NCI-H128 (cell line): ENCODE data around the gene THNSL1.
"Not testable (repeated sequence)": the region's sequence is repeated elsewhere in the genome, so short reads cannot be mapped to it uniquely, and the experiment has no call there.

ENCODE experiments used
- DNase-seq: peaks from one replicate; lab custom pipeline; 2025; ENCODE audit not compliant: unreplicated experiment; lab: John Stamatoyannopoulos, UW

Gene THNSL1, protein sequence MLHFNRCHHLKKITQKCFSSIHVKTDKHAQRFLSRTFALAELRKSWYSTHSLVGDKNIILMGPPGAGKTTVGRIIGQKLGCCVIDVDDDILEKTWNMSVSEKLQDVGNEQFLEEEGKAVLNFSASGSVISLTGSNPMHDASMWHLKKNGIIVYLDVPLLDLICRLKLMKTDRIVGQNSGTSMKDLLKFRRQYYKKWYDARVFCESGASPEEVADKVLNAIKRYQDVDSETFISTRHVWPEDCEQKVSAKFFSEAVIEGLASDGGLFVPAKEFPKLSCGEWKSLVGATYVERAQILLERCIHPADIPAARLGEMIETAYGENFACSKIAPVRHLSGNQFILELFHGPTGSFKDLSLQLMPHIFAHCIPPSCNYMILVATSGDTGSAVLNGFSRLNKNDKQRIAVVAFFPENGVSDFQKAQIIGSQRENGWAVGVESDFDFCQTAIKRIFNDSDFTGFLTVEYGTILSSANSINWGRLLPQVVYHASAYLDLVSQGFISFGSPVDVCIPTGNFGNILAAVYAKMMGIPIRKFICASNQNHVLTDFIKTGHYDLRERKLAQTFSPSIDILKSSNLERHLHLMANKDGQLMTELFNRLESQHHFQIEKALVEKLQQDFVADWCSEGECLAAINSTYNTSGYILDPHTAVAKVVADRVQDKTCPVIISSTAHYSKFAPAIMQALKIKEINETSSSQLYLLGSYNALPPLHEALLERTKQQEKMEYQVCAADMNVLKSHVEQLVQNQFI

DNA sequence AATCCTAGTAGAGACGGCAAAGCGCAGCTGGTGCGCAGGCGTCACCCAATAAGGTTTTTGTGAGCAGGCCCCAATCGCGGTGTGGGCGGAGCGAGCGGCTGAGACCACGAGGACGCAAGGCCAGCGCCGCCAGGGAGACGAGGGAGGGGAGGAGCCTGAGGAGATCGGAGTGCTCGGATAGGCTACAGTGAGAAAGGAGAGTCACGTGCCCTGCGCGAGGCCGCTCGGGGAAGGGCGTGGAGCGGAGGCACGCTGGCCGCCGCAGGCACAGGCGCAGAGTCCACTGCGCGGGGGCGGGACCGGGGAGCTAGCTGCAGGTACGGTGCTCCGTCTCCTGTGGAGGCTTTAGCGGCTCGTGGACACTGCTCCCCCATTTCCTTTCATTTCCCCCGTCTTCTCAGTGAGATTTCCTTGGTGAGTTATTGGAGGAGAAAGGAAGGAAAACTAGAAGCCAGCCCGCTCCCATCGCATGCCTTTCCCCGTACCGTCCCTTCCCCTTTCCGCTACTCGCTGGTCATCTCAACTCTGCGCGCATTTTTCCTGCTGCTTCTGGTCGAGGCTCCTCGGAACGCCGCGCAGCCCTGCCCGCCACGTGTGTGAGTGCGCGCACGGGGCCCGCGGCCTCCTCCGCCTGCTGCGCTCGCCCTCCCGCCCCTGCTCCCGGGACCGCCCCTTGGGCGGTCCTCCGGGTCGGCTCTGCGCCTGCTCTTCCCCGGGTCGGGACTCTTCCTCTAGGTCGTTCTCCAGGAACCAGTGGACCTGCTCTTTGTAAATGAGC lies at the start of gene THNSL1:
TSS of gene THNSL1 (plus strand) at position 237 of the 778 bp plus-strand sequence. CDS start 6,612 bp downstream, outside the sequence.
- peak; percentile 94 for DNase-seq

DNA sequence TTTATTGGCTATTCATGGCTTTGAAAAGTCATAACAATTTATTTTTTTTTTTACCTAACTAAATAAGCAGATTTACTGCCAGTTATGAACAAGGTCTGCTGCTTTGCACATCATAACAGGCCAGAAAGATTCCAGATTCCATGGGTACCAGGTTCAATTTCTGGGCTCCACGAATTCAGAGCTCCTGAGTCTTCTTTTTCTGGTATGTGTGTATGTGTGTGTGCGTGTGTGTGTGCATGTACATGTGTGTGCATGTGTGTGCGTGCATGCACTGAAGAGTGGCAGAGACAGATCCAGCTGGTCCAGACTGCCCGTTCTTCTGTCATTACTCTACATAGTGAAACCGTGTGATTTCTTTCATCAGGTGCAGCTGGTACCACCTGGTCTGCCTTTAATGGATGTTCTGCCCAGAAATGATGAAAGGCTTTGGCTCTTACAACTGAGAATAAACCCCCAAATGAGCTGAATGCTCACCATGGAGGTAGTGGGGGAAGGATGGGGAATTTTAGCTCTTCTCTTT lies 49.4 kb upstream of the THNSL1 start:
- no peak for DNase-seq

DNA sequence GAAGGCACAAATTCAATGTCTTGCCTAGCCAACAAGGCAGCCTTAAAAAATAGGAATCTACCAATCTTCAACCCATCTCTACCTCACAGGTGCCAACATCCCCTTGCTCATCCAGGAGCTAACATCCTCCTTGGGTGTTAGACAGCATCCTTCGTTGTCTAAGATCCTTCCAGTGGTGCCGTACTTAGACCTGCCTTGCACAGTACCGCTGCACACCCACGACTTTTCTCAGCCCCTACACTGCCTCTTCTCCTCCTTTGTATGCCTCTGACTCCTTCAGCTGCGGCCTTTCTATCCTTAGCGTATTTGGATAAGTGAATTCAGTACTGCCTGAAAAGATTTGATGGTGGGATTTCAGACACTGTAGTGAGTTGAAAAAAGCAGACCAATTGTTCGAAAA lies 48.1 kb upstream of the THNSL1 start:
- no peak for DNase-seq

DNA sequence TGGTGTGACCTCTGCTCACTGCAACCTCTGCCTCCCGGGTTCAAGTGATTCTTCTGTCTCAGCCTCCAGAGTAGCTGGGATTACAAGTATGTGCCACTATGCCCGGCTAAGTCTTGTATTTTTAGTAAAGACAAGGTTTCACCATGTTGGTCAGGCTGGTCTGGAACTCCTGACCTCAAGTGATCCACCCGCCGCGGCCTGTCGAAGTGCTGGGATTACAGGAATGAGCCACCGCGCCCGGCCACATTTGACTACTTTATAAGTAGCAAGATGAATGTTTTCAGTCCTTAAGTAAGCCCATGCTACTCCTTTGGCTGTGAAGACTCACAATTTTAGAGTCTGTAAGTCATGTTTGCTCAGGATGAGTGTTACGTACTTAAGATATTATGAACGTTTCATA lies 47.5 kb upstream of the THNSL1 start:
- DNase-seq, result not testable (repeated sequence)

DNA sequence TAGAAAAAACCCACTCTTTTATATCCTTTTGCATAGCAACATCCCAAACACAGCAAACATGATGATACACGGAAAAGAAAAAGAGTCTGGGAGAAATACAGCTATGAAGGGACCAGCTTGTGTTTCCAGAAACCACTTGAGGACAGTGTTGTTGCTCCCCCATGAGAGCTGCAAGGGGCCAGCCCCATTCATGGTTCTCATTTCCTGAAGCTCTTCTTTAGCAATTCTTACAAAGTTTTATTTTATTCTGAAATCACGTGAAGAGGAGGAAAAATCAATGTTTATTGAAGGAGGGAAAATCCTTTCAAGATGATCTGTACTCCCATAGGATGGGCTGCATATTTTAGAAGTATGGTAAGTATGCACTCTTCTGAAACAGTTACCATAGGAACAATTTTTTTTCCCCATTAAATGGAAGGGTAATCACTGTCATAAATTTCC lies 46.6 kb upstream of the THNSL1 start:
- DNase-seq, result no peak

DNA sequence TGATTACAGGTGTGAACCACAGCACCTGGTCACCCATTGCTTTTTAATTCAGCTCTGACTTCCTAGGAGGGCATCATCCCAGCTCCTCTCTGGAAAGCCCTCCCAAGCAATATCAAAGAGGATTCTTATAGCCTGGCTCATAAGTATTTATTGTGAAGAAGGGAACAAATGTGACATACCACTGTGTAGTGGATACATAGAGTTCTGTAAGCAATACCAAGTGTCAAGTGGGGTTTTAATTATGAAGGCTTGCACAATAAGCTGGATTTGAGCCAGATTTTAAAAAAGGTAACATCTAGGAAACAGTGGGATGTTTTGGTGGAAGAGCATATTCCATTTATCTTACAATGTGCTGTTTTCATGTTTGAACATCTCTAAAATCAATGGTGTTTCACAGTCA lies 45.0 kb upstream of the THNSL1 start:
- DNase-seq, result no peak

DNA sequence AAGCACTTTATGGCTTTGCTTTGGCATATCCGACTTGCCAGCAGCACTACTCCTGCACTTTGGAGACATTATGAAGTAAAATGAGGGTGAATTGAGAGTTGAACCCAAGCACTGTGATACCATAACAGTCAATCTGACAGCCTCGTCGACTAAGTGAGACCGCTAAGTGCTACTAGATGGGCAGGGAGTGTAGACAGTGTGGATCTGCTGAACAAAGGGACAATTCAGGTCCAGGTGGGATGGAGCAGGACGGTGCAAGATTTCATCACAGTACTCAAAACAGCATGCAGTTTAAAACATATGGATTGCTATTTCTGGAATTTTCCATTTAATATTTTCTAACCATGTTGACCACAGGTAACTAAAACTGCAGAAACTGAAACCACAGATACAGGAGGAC lies 43.2 kb upstream of the THNSL1 start:
- no peak for DNase-seq

DNA sequence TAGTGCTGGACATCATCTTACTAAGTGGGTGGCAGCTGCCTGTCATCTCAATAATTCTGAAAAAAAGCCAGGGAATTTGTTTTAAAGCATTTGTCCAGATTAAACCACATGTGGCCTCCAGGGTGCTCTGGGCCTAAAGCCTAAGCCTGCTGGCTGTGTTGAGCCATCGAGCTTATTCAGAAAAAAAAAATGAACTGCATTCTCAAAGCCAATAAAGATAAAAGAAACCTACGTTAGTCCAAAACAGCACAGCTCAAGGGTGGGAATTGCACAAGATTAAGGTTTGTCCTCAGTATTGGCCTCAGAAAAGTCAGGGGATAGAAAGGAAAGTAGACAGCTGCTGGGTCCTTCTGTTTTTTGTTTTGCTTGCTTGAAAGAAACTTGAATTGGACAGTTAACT lies 41.4 kb upstream of the THNSL1 start:
- DNase-seq, result no peak

DNA sequence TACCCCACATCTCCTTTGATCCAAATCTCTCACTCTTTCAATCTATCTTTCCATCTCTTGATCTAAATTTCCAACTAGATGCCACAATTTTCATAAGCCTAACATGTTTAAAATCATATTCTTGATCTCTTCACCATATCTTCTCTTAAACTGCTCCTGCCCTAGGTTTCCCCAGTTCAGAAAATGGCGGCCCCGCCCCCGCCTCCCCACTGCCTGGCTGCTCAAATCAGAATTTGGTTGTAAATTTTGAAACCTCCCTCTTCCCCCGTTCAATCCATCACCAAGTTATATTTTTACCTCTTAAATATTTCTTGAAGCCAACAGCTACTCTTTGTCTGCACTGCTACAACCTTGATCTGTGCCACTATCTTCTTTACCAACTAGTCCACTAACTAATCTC lies 36.7 kb upstream of the THNSL1 start:
- DNase-seq, result no peak

DNA sequence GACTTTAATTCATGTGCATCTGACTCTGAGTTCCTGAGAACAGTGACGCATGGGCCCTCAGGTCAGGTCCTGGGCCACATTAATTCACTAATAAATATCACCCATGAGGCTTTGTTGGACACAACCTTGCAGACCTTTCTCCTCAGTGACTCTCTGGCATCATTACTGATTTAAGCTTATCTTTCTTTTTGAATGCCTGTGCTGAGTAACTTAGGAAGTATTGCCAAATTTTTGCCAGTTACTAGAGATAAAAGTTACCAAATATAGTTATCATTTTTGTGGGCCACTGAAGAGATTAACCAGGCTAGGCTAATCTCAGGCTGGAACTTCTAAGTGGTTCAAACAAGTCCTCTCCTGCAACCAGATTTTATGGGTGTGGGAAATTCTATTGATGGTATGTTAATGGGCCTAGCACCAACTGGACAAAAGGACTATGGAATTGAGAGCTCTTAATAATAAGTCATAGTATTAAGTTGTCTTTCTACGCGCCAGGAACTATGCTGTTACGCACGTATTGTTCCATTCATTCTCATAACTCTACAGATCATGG lies 35.2 kb upstream of the THNSL1 start:
- DNase-seq, result no peak

DNA sequence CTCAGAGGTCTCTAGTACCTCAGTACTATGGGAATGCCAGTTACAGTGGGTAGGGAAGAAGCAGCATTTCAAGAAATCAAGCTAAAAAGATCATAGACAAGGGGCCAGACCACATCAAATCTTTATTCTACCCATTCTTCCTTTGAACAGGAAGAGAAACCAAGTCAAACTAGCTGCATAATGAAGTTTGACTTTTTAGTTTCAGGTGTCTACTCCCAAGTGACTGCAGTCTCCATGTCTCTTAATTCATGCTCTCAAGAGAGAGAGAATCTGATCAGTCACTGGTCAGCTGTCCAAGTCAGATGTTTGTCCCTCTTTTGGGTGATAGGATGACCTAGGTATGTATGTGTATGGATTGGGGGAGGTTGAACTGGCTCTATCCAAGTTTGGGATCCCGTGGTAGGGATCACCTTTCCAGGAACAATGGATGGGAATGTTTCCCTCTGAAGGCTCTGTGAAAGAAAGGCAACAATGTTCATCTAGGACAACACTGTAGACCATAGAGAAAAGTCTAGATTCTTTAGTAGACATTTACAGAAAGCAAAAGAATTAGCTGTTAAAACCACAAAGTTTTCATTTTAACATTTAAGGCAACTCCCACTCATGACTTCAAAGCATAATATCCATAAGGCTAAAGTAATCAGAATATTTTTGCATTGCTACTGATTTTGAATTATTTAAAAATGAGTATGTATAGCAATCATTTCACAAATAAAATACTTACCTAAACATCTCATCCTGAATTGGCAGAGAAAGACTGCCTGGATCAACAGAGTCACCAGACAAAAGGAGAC lies 33.9 kb upstream of the THNSL1 start:
- DNase-seq, result no peak

DNA sequence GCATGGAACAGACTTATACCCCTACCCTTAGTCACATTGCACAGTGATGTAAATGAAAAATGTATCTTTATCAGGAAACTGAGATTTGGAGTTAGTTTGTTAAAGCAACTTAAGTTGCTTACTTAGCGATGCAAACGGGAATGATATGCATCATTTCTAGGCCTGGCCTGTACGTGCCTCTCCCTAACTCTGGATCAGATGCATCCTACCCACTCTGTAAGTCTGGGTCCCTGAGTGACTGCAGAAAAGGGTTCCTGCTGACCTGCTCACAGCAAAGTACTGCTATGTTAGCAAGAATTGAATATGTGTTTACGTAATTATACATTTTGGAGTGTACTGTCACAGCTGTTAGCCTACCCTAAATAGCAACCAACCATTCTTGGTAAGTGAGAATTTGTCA lies 33.3 kb upstream of the THNSL1 start:
- no peak for DNase-seq

DNA sequence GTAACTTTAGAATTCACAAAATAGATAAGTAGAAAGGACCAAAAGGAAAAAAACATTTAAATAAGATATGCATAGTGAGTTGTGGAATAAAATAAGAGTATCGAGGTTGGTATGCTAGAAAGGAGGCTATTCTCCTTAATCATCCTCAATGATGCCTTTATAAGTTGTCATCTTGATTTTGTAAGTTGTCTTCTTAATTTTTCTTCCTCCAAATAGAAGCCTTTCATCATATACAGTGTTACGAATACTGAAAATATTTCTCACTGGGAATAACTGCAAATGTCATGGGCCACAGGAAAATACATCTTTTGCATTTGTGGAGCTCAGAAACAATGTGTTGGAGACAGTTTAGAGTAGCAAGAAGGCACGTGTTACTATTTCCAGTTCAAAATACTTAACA lies 32.5 kb upstream of the THNSL1 start:
- no peak for DNase-seq

DNA sequence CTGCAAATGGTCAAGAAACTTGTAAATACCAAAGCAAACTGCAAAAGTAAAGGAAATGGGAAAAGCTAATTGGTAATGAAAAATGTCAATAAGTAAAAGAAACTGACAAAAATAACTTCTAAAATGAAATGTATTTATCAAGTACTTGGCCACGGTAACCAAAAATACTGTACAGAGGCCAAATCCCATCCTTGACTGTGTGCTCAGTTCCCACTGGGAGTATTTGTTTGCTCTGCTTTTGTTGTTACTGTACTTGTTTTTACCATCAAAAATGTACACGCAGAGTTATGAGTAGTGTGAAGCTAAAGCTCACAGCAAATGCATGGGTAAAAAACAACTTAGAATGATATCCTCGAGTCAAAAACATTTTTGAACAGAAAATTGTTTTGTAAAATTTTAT lies 31.5 kb upstream of the THNSL1 start:
- DNase-seq, result no peak

DNA sequence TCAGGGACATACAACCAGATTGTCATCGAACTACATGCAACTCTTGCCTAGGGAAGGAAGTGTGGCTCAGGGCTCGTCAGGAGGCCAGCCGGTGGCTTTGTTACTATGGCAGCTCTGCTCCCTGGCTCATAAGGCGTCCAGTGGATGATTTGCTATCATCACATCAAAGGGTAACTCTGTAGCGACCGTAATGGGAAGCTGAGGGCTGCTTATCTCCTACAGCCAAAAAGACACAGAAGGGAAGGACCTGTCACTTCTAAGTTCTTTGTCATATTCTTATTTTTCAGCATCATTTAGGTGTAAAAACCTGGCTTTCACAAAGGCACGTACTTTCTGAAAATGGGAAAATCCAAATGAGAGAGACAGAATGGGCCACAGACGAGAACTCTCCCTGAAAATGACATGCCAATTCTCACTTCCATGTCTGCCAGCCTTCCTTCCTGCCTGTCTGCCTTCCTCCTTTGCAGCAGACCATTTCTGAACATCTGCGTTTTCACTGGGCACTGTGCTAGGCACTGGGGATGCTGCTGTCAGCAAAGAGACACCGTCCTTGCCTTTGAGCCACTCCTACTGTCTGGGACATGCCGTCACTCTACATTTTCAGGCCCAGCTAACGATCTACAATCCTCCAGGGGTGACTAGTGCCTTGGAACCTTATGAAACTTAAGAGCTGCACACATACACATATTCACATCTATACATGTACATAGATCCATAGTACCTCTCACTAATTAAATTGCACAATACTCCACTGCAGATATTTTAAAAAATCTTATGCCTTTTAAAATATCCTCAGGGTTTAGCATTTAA lies 27.4 kb upstream of the THNSL1 start:
- no peak for DNase-seq

DNA sequence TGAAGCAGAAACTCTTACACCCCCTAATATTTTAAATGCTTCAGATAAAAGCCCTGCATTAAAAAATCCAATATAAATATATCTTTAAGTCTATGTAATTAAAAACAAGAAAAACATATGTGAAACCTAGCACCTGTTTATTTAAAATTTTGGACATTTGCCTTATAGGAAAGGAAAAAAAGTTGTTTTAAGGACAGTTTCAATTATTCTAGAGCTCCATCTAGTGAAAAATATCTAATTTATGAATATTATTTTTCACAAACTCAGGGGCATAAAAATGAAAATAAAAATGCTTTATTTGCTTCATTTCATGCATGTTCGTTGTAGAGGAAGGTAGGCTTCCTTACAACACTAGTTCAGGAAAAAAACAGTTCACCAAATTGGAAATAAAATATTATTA lies 26.5 kb upstream of the THNSL1 start:
- no peak for DNase-seq

DNA sequence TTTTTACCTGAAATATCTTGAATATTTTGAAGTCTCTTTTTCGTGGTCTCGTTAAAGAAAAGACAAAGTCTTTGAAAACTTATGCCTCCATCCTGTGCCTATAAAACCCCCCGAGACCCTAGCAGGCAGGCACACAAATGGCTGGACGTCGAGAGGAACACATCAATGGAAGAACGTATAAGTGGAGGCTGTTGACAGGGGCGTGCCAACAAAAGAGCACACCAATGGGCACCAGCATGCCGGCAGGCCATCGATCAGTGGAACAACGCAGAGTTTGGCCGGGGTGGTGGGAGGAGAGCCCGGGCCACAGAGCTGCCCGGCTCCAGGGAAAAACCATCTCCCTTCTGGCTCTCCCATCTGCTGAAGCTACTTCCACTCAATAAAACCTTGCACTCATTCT lies 25.1 kb upstream of the THNSL1 start:
- DNase-seq, result no peak

DNA sequence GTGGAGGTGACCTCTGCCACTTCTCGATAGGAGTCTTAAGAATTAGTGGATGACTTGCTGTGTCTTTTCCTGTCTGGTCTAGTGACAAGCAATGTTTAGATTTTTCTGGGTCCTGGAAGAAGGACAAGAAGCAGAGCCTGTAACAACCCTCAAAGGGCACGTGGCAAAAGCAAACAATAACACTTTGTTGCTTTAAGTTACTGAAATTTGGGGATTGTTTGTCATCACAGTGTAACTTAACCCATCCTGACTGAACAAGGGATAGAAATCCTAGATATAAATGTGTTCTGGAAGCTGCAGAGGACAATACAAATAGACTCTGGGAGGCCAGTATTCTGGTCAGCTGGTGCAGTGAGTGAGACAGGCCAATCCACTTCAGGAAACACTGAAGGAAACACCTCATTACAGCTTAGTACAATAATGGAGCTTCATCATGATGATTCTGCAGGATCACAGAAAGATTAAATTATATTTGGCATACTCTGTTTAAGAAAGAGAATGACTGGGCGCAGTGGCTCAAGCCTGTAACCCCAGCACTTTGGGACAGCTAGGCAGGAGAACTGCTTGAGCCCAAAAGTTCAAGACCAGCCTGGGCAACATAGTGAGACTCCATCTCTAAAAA lies 23.8 kb upstream of the THNSL1 start:
- no peak for DNase-seq
